Motor neuron (in vitro differentiated cells): ENCODE data around the gene KANSL3. TPM values are rescaled to one million over a fixed set of nuclear protein-coding genes. Genes with fewer than 3 reads are reported as not detected.

ENCODE experiments used
- ATAC-seq, 8 experiments: fragments of 200-7000 bp; cut with Tn5 transposase; replicated peaks in 6 of 8; 2 replicates each; pipeline ENCODE4 v1.8.0; 2021; ENCODE audit warnings: mild to moderate bottlenecking in 8 of 8, moderate library complexity in 8 of 8
- H3K27ac ChIP-seq, 2 donors: fragments of 250-450 bp; sonication (Bioruptor Pico); 2 replicates each; pipeline ENCODE4 v1.9.0; 2021; ENCODE audit warnings: antibody characterized with exemption in 2 of 2, mild to moderate bottlenecking in 2 of 2, moderate library complexity in 1 of 2
- H3K4me1 ChIP-seq, 2 donors: fragments of 250-450 bp; sonication (Bioruptor Pico); replicated peaks in 1 of 2; 2 replicates each; pipeline ENCODE4 v1.6.1; 2021; ENCODE audit warnings: antibody characterized with exemption in 2 of 2, mild to moderate bottlenecking in 2 of 2, moderate library complexity in 1 of 2
- H3K4me3 ChIP-seq, 5 donors: fragments of 250-450 bp; sonication (Bioruptor Pico); 2 replicates each; pipeline ENCODE4 v1.9.0; 2021; ENCODE audit warnings: antibody characterized with exemption in 5 of 5, mild to moderate bottlenecking in 5 of 5, moderate library complexity in 4 of 5
- WGBS, 10 experiments: fragments of 450-650 bp; shearing (Covaris generic); methylation state at CpG; one replicate each; pipeline ENCODE4 v1.0.0; 2022; 5-methylcytosine and 5-hydroxymethylcytosine counted together
- in situ Hi-C, 9 experiments: fragments of 400-800 bp; cut with MboI; loops; one replicate each; pipeline ENCODE4 v1.15.0; 2021; ENCODE audit warnings: low sequenced_read_pairs in 9 of 9, low pct_unique_long_range_greater_than_20kb in 2 of 9; ENCODE audit not compliant: unreplicated experiment in 9 of 9
- total RNA-seq, 8 experiments: library from RNA; unstranded; fragments of 300-600 nt; gene quantifications; 2 replicates each; pipeline versions ENCODE4 v1.2.3 to v1.2.4, GENCODE V29; 2022

Gene KANSL3
- total RNA-seq, 8 experiments from 2014 or later, result 19.1 to 60.1 (median 41.6) TPM

- in situ Hi-C loops, result no loop called here
- ATAC-seq, result no peak
- H3K27ac ChIP-seq, result no peak overlapping the region
These were observed 21.1 kb downstream of the KANSL3 start for GRCh38 chr2:96617012-96617411.

GRCh38 chr2:96616535-96616934, 21.6 kb downstream of the KANSL3 start:
- no peak for ATAC-seq
- in situ Hi-C loops, result no loop called here
- no peak overlapping the region for H3K4me3 ChIP-seq
- H3K27ac ChIP-seq, result no peak overlapping the region
- peaks cover 0 to 5% of the 10 kb centered on the region in 2 donors for H3K4me1 ChIP-seq
- 80 to 100% (median 95%) methylated on average over 2 to 6 of the region's 6 CpGs; no CpG with 5 or more reads in 3 of the 10 experiments for WGBS, 10 experiments

More at GRCh38 chr2:96617012-96617411, 21.1 kb downstream of the KANSL3 start:
- H3K4me1 ChIP-seq, result peaks cover 0 to 5% of the 10 kb centered on the region in 2 donors
- WGBS, 10 experiments, result 67 to 100% (median 100%) methylated on average over 1 to 4 of the region's 4 CpGs; no CpG with 5 or more reads in 1 of the 10 experiments
- H3K4me3 ChIP-seq, result no peak overlapping the region

- WGBS, 10 experiments, result 83 to 100% (median 96%) methylated on average over 1 of the region's 1 CpG; no CpG with 5 or more reads in 2 of the 10 experiments
- no peak for ATAC-seq
- no peak overlapping the region for H3K4me3 ChIP-seq
- H3K4me1 ChIP-seq, result peaks cover 0 to 5% of the 10 kb centered on the region in 2 donors
- in situ Hi-C loops, result no loop called here
- H3K27ac ChIP-seq, result no peak overlapping the region
These were observed 22.0 kb downstream of the KANSL3 start for GRCh38 chr2:96616128-96616527.

- no peak overlapping the region for H3K27ac ChIP-seq
- H3K4me3 ChIP-seq, result no peak overlapping the region
- ATAC-seq, result peak in 2 of 8 experiments; percentile 65 to 89
- no peaks in the 10 kb centered on the region for H3K4me1 ChIP-seq
- in situ Hi-C loops, result no loop called here
- WGBS, 10 experiments, result 74 to 100% (median 83%) methylated on average over 1 to 5 of the region's 13 CpGs; no CpG with 5 or more reads in 2 of the 10 experiments
These were observed 29.4 kb downstream of the KANSL3 start for GRCh38 chr2:96608469-96609455.

GRCh38 chr2:96604104-96604503, 34.0 kb downstream of the KANSL3 start:
- in situ Hi-C loops, result no loop called here
- no peak overlapping the region for H3K27ac ChIP-seq
- H3K4me1 ChIP-seq, result no peaks in the 10 kb centered on the region
- H3K4me3 ChIP-seq, result no peak overlapping the region
- WGBS, 10 experiments, result 88 to 100% (median 96%) methylated on average over 1 to 2 of the region's 2 CpGs; no CpG with 5 or more reads in 6 of the 10 experiments
- peak in 1 of 8 experiments; percentile 46 for ATAC-seq

- Histone ChIP-seq H3K27ac (no peak overlapping the region), H3K4me1 (no peaks in the 10 kb centered on the region), H3K4me3 (no peak overlapping the region)
- ATAC-seq, result no peak
- in situ Hi-C loops, result no loop called here
- WGBS, 10 experiments, result 83 to 100% (median 100%) methylated on average over 1 to 2 of the region's 2 CpGs; no CpG with 5 or more reads in 6 of the 10 experiments
These were observed 35.7 kb downstream of the KANSL3 start for GRCh38 chr2:96602330-96602823.

- in situ Hi-C loops, result no loop called here
- ATAC-seq, result no peak
These were observed 36.5 kb downstream of the KANSL3 start for GRCh38 chr2:96601382-96602292.

GRCh38 chr2:96599941-96600340, 38.2 kb downstream of the KANSL3 start:
- ATAC-seq, result no peak
- 85 to 100% (median 93%) methylated on average over 2 of the region's 2 CpGs; no CpG with 5 or more reads in 1 of the 10 experiments for WGBS, 10 experiments
- Histone ChIP-seq H3K27ac (no peak overlapping the region), H3K4me3 (no peak overlapping the region), H3K4me1 (no peaks in the 10 kb centered on the region)
- in situ Hi-C loops, result loop anchor here in 1 of 9 experiments (25.0 kb wide), 1 partner anchor 87 kb away; no protein-coding TSS in a partner anchor

More at GRCh38 chr2:96601382-96602292, 36.5 kb downstream of the KANSL3 start:
- Histone ChIP-seq H3K4me1 (no peaks in the 10 kb centered on the region), H3K4me3 (no peak overlapping the region), H3K27ac (no peak overlapping the region)
- WGBS, 10 experiments, result 83 to 100% (median 92%) methylated on average over 1 to 7 of the region's 8 CpGs; no CpG with 5 or more reads in 1 of the 10 experiments

- H3K27ac ChIP-seq, result no peak overlapping the region
- no peak overlapping the region for H3K4me3 ChIP-seq
- H3K4me1 ChIP-seq, result no peaks in the 10 kb centered on the region
- no peak for ATAC-seq
- in situ Hi-C loops, result loop anchor here in 1 of 9 experiments (25.0 kb wide), 1 partner anchor 91 kb away; no protein-coding TSS in a partner anchor
These were observed 41.5 kb downstream of the KANSL3 start for GRCh38 chr2:96596596-96596995.

GRCh38 chr2:96594691-96595152, 43.4 kb downstream of the KANSL3 start:
- ATAC-seq, result no peak
- no peak overlapping the region for H3K4me3 ChIP-seq
- no peak overlapping the region for H3K27ac ChIP-seq
- H3K4me1 ChIP-seq, result no peaks in the 10 kb centered on the region
- in situ Hi-C loops, result loop anchor here in 1 of 9 experiments (25.0 kb wide), 1 partner anchor 93 kb away; no protein-coding TSS in a partner anchor
- WGBS, 10 experiments, result 93 to 100% (median 100%) methylated on average over 1 to 5 of the region's 5 CpGs; no CpG with 5 or more reads in 3 of the 10 experiments

GRCh38 chr2:96594282-96594681, 43.8 kb downstream of the KANSL3 start:
- 80 to 100% (median 100%) methylated on average over 1 to 2 of the region's 3 CpGs; no CpG with 5 or more reads in 4 of the 10 experiments for WGBS, 10 experiments
- H3K4me3 ChIP-seq, result no peak overlapping the region
- no peaks in the 10 kb centered on the region for H3K4me1 ChIP-seq
- in situ Hi-C loops, result loop anchor here in 1 of 9 experiments (25.0 kb wide), 1 partner anchor 93 kb away; no protein-coding TSS in a partner anchor
- ATAC-seq, result no peak
- H3K27ac ChIP-seq, result no peak overlapping the region

- no peak overlapping the region for H3K27ac ChIP-seq
- no peak overlapping the region for H3K4me3 ChIP-seq
- no peaks in the 10 kb centered on the region for H3K4me1 ChIP-seq
- no peak for ATAC-seq
- 93 to 100% (median 100%) methylated on average over 1 to 3 of the region's 3 CpGs; no CpG with 5 or more reads in 4 of the 10 experiments for WGBS, 10 experiments
- in situ Hi-C loops, result loop anchor here in 1 of 9 experiments (25.0 kb wide), 1 partner anchor 96 kb away; no protein-coding TSS in a partner anchor
These were observed 46.6 kb downstream of the KANSL3 start for GRCh38 chr2:96591494-96591893.
